H1 (cell line): ENCODE results near the gene MSN. TPM values are rescaled to one million over a fixed set of nuclear protein-coding genes. Genes with fewer than 3 reads are reported as not detected.

Experiments used
- CTCF ChIA-PET: fragments of 300-600 bp; sonication (Branson Sonifier 250); formaldehyde crosslinking; loops from one replicate; lab custom pipeline; 2021; ENCODE audit not compliant: partially characterized antibody; lab: Charles Lee
- POLR2A ChIA-PET: fragments of 300-600 bp; sonication (Branson Sonifier 250); formaldehyde crosslinking; loops from one replicate; lab custom pipeline; 2021; ENCODE audit warnings: inconsistent platforms; ENCODE audit not compliant: partially characterized antibody; lab: Charles Lee
- DNase-seq, 2 experiments: peaks; one replicate each; pipeline versions ENCODE4 v3.0.0 to v3.0.0-alpha.2; 2010 to 2022; ENCODE audit warnings: low spot score in 2 of 2, low read depth in 1 of 2, mixed read lengths in 1 of 2
- FAIRE-seq: peaks from 2 replicates; lab custom pipeline; 2011; peaks lifted over from hg19 to GRCh38; lab: Jason Lieb, UNC
- H2AFZ ChIP-seq: 2 replicates; pipeline ENCODE4 v1.8.1; 2012; ENCODE audit warnings: low read length, inconsistent platforms
- H2AK5ac ChIP-seq: 2 replicates; pipeline ENCODE4 v1.6.1; 2013; ENCODE audit warnings: low read depth, low read length
- H2BK120ac ChIP-seq: replicated peaks from 2 replicates; pipeline ENCODE3; 2013; ENCODE audit warnings: low read depth, low read length, inconsistent platforms
- H2BK12ac ChIP-seq: 2 replicates; pipeline ENCODE4 v1.6.1; 2013; ENCODE audit warnings: low read depth, low read length
- H2BK15ac ChIP-seq: 2 replicates; pipeline ENCODE4 v1.6.1; 2013; ENCODE audit warnings: low read length
- H2BK20ac ChIP-seq: 2 replicates; pipeline ENCODE4 v1.6.1; 2013; ENCODE audit warnings: low read length
- H2BK5ac ChIP-seq: 2 replicates; pipeline ENCODE4 v1.6.1; 2013; ENCODE audit warnings: low read depth, low read length
- H3K14ac ChIP-seq: 2 replicates; pipeline ENCODE4 v1.6.1; 2013; ENCODE audit warnings: inconsistent platforms; ENCODE audit not compliant: insufficient read length
- H3K18ac ChIP-seq: 2 replicates; pipeline ENCODE4 v1.6.1; 2013; ENCODE audit warnings: low read length; ENCODE audit errors: extremely low read depth
- H3K23ac ChIP-seq: 2 replicates; pipeline ENCODE4 v1.6.1; 2013; ENCODE audit warnings: inconsistent platforms; ENCODE audit not compliant: insufficient read length
- H3K23me2 ChIP-seq: 2 replicates; pipeline ENCODE4 v1.6.1; 2013; ENCODE audit warnings: low read depth, low read length
- H3K27ac ChIP-seq: 2 replicates; pipeline ENCODE4 v1.6.1; 2011; ENCODE audit warnings: low read depth, low read length, inconsistent platforms
- H3K27me3 ChIP-seq, 4 experiments: replicated peaks in 1 of 4; 1 replicate in 1 of 4; 2 replicates in 3 of 4; pipeline versions ENCODE4 v1.6.1 to v1.8.1; 2011 to 2013; ENCODE audit warnings: low read length in 3 of 4, mild to moderate bottlenecking in 3 of 4, inconsistent platforms in 2 of 4, mixed read lengths in 2 of 4, moderate library complexity in 1 of 4; ENCODE audit not compliant: control insufficient read depth in 3 of 4, insufficient read depth in 3 of 4; ENCODE audit errors: extremely low read depth in 1 of 4
- H3K36me3 ChIP-seq, 4 experiments: 2 replicates each; pipeline versions ENCODE4 v1.6.1 to v1.8.1; 2011 to 2013; ENCODE audit warnings: mild to moderate bottlenecking in 4 of 4, low read length in 3 of 4, moderate library complexity in 2 of 4, control low read depth in 1 of 4, inconsistent platforms in 1 of 4; ENCODE audit not compliant: insufficient read depth in 4 of 4, control insufficient read depth in 2 of 4
- H3K4ac ChIP-seq: replicated peaks from 2 replicates; pipeline ENCODE3; 2013; ENCODE audit warnings: low read length, low read depth, mixed read lengths, inconsistent platforms; ENCODE audit not compliant: insufficient read length
- H3K4me1 ChIP-seq, 4 experiments: replicated peaks in 1 of 4; 1 replicate in 1 of 4; 2 replicates in 3 of 4; pipeline versions ENCODE4 v1.6.1 to v1.8.1; 2011 to 2013; ENCODE audit warnings: low read length in 3 of 4, inconsistent platforms in 2 of 4, mixed read lengths in 1 of 4; ENCODE audit not compliant: insufficient read depth in 4 of 4, control insufficient read depth in 3 of 4
- H3K4me2 ChIP-seq, 2 experiments: 2 replicates each; pipeline versions ENCODE4 v1.6.1 to v1.8.1; 2011 to 2013; ENCODE audit warnings: low read depth in 2 of 2, low read length in 2 of 2, control low read depth in 1 of 2, inconsistent platforms in 1 of 2, mild to moderate bottlenecking in 1 of 2; ENCODE audit not compliant: insufficient read depth in 1 of 2
- H3K4me3 ChIP-seq, 4 experiments: fragments of 200-600, 300-600 bp in 1 of 4; sonication (generic), shearing (Covaris generic), sonication (Bioruptor Twin) in 1 of 4; 2 replicates each; pipeline versions ENCODE4 v1.5.1 to v1.8.1; 2011 to 2016; ENCODE audit warnings: low read length in 4 of 4, low read depth in 3 of 4, control low read depth in 2 of 4, inconsistent platforms in 2 of 4, mild to moderate bottlenecking in 2 of 4, mixed read lengths in 1 of 4, moderate library complexity in 1 of 4; ENCODE audit not compliant: insufficient read depth in 2 of 4; ENCODE audit errors: extremely low read depth in 1 of 4
- H3K56ac ChIP-seq: replicated peaks from 2 replicates; pipeline ENCODE3; 2013; ENCODE audit warnings: low read depth, mild to moderate bottlenecking, mixed read lengths, low read length, inconsistent platforms; ENCODE audit not compliant: insufficient read length
- H3K79me1 ChIP-seq: 2 replicates; pipeline ENCODE4 v1.6.1; 2013; ENCODE audit warnings: low read depth, low read length, control low read depth
- H3K79me2 ChIP-seq, 2 experiments: 2 replicates each; pipeline versions ENCODE4 v1.6.1 to v1.8.1; 2012 to 2013; ENCODE audit warnings: low read length in 2 of 2, mild to moderate bottlenecking in 2 of 2, inconsistent platforms in 1 of 2; ENCODE audit not compliant: insufficient read depth in 2 of 2, control insufficient read depth in 1 of 2
- H3K9ac ChIP-seq, 4 experiments: replicated peaks in 1 of 4; 1 replicate in 1 of 4; 2 replicates in 3 of 4; pipeline versions ENCODE4 v1.6.1 to v1.8.1; 2011 to 2013; ENCODE audit warnings: low read depth in 3 of 4, low read length in 3 of 4, control low read depth in 2 of 4, mild to moderate bottlenecking in 2 of 4, moderate library complexity in 2 of 4, inconsistent platforms in 1 of 4; ENCODE audit errors: extremely low read depth in 1 of 4
- H3K9me3 ChIP-seq, 2 experiments: 2 replicates each; pipeline versions ENCODE4 v1.6.1 to v1.8.1; 2012 to 2013; ENCODE audit warnings: mild to moderate bottlenecking in 2 of 2, moderate library complexity in 2 of 2, control low read depth in 1 of 2, inconsistent platforms in 1 of 2, low read depth in 1 of 2, low read length in 1 of 2, mixed read lengths in 1 of 2; ENCODE audit not compliant: insufficient read depth in 2 of 2
- H4K20me1 ChIP-seq, 2 experiments: replicated peaks in 1 of 2; 2 replicates each; pipeline versions ENCODE3 to v1.8.1; 2011 to 2013; ENCODE audit warnings: inconsistent platforms in 2 of 2, low read length in 2 of 2, mild to moderate bottlenecking in 1 of 2; ENCODE audit not compliant: insufficient read depth in 2 of 2, control insufficient read depth in 1 of 2
- H4K5ac ChIP-seq: 2 replicates; pipeline ENCODE4 v1.6.1; 2013; ENCODE audit warnings: low read length, low read depth, mixed read lengths, inconsistent platforms; ENCODE audit not compliant: insufficient read length
- H4K8ac ChIP-seq: 2 replicates; pipeline ENCODE4 v1.8.0; 2013; ENCODE audit warnings: mild to moderate bottlenecking, moderate library complexity, low read length, inconsistent platforms; ENCODE audit not compliant: insufficient read depth; ENCODE audit errors: extremely low read depth
- H4K91ac ChIP-seq: replicated peaks from 2 replicates; pipeline ENCODE3; 2013; ENCODE audit warnings: low read length, mixed read lengths, inconsistent platforms; ENCODE audit not compliant: insufficient read length
- CREB1 ChIP-seq: IDR thresholded peaks from 2 replicates; pipeline ENCODE4 v1.6.1; 2012; ENCODE audit warnings: inconsistent platforms
- WGBS, 2 experiments: shearing (Covaris generic) in 1 of 2; methylation state at CpG; one replicate each; pipeline versions ENCODE4 v1.1.6 to v1.1.7; 2013 to 2015; ENCODE audit warnings: low lambda C conversion rate in 2 of 2, mixed read lengths in 2 of 2, inconsistent platforms in 1 of 2, low coverage in 1 of 2, missing lambda C conversion rate in 1 of 2; ENCODE audit not compliant: insufficient replicate concordance in 2 of 2, insufficient coverage in 1 of 2, insufficient read length in 1 of 2; ENCODE audit errors: extremely low coverage in 1 of 2, missing lambda C conversion rate in 1 of 2; 5-methylcytosine and 5-hydroxymethylcytosine counted together
- polyA plus RNA-seq, 7 experiments: library from polyadenylated mRNA; depleted of rRNA in 3 of 7; stranded (reverse) in 5 of 7; unstranded in 2 of 7; fragments of >200 nt in 5 of 7; fragments of 200-250 nt in 2 of 7; gene quantifications; 1 replicate in 5 of 7; 2 replicates in 1 of 7; 4 replicates in 1 of 7; pipeline versions ENCODE4 v1.2.1 to v1.2.3, GENCODE V29; 2011 to 2013; ENCODE audit warnings: missing spikeins in 2 of 7, mixed read lengths in 2 of 7
- total RNA-seq: library from RNA; stranded (reverse); fragmentation: NEBNext Ultra II Directional; extraction: Animal tissue kit (Norgen Biotek cat#: 25700); gene quantifications from 2 replicates; pipeline ENCODE4 v1.2.1, GENCODE V29; 2021

Gene MSN
- total and polyA plus RNA-seq, 2 of the 8 experiments (the other 6 are each of a cell fraction or from before 2014, with no cell fraction given): 112 to 133 TPM

GRCh38 chrX:65685112-65685511 lies 17.7 kb downstream of the MSN start:
- H2BK5ac ChIP-seq: no peak overlapping the region
- no peak overlapping the region for H3K23ac ChIP-seq
- H2BK120ac ChIP-seq: no peak overlapping the region
- no peak overlapping the region for H3K4ac ChIP-seq
- peaks cover 0 to 4% of the 10 kb centered on the region in 2 experiments for H4K20me1 ChIP-seq
- ChIA-PET POLR2A (interaction anchor here (0.5 to 0.6 kb wide), 2 partner anchors 14 to 51 kb away, joined by 3 read pairs; no protein-coding TSS in a partner anchor), CTCF (interaction anchor here (1.2 to 1.8 kb wide), 2 partner anchors 16 to 37 kb away, joined by 4 to 5 read pairs; no protein-coding TSS in a partner anchor)
- H4K8ac ChIP-seq: no peak overlapping the region
- no peak overlapping the region for H2BK12ac ChIP-seq
- no peak for TF ChIP-seq CREB1
- peaks cover 0 to 61% of the 10 kb centered on the region in 2 experiments; a peak in 2 of 4 replicates for H3K79me2 ChIP-seq
- no peaks in the 10 kb centered on the region for H3K27me3 ChIP-seq
- no peak overlapping the region for H2BK20ac ChIP-seq
- no peak overlapping the region for H3K14ac ChIP-seq
- FAIRE-seq (no peak), DNase-seq (no peak)
- H2AK5ac ChIP-seq: no peak overlapping the region
- H3K36me3 ChIP-seq: no peaks in the 10 kb centered on the region
- H2AFZ ChIP-seq: no peak overlapping the region
- no peaks in the 10 kb centered on the region for H3K23me2 ChIP-seq
- H3K4me2 ChIP-seq: no peak overlapping the region
- H4K5ac ChIP-seq: no peak overlapping the region
- H3K4me3 ChIP-seq: no peak overlapping the region
- no peaks in the 10 kb centered on the region for H3K79me1 ChIP-seq
- H2BK15ac ChIP-seq: no peak overlapping the region
- no peak overlapping the region for H3K56ac ChIP-seq
- H3K9ac ChIP-seq: no peak overlapping the region
- no peak overlapping the region for H4K91ac ChIP-seq
- H3K9me3 ChIP-seq: no peaks in the 10 kb centered on the region
- no peaks in the 10 kb centered on the region for H3K4me1 ChIP-seq
- no peak overlapping the region for H3K27ac ChIP-seq
- 100% methylated on average over 1 of the region's 1 CpG; no CpG with 5 or more reads in 1 of the 2 experiments for WGBS, 2 experiments
- no peak overlapping the region for H3K18ac ChIP-seq
